ENCODE results near the gene CCDC150.

DNA sequence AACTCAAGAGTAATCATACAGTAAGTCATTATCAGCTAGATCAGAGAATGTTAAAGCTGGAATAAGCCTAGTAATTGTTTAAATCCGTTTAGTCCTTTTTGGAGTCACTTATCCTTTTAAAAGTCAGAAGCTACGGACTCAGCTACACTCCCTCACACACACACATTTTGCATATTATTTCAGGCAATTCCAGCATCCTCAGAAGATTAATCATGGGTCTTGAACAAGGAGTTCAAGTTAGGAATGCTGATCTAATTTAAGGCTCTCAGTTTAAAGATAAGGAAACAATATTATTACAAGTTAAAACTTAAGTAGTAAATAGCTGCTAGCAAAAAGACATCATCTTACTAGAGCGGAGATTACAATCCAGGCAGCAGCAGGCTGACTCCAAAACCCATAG lies 85.7 kb downstream of the CCDC150 start:
- TF ChIP-seq, protein P1, sequence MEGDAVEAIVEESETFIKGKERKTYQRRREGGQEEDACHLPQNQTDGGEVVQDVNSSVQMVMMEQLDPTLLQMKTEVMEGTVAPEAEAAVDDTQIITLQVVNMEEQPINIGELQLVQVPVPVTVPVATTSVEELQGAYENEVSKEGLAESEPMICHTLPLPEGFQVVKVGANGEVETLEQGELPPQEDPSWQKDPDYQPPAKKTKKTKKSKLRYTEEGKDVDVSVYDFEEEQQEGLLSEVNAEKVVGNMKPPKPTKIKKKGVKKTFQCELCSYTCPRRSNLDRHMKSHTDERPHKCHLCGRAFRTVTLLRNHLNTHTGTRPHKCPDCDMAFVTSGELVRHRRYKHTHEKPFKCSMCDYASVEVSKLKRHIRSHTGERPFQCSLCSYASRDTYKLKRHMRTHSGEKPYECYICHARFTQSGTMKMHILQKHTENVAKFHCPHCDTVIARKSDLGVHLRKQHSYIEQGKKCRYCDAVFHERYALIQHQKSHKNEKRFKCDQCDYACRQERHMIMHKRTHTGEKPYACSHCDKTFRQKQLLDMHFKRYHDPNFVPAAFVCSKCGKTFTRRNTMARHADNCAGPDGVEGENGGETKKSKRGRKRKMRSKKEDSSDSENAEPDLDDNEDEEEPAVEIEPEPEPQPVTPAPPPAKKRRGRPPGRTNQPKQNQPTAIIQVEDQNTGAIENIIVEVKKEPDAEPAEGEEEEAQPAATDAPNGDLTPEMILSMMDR (IDR thresholded peaks at IDR 0.05; ENCODE audit: low read depth, low read length, poor library complexity, severe bottlenecking) = no peak
- TF ChIP-seq EZH2phosphoT487 (IDR thresholded peaks at IDR 0.05; ENCODE audit: borderline replicate concordance, low read length) = no peak

Data from DOHH2 (cell line).